Left ventricle myocardium inferior (tissue), 1 donor: ENCODE measurements around the gene BRIP1. TPM values are rescaled to one million over a fixed set of nuclear protein-coding genes. Genes with fewer than 3 reads are reported as not detected.

Source experiments
- DNase-seq: peaks from one replicate; pipeline ENCODE4 v3.0.0-alpha.2; 2020
- H3K27ac ChIP-seq: fragments of 200-600 bp; replicated peaks from 2 replicates; pipeline ENCODE4 v1.8.0; 2021
- H3K27me3 ChIP-seq: fragments of 200-600 bp; 2 replicates; pipeline ENCODE4 v1.8.0; 2021; ENCODE audit warnings: low read depth
- H3K36me3 ChIP-seq: fragments of 200-600 bp; 2 replicates; pipeline ENCODE4 v1.8.0; 2021
- H3K4me1 ChIP-seq: fragments of 200-600 bp; 2 replicates; pipeline ENCODE4 v1.8.0; 2021
- H3K4me3 ChIP-seq: fragments of 200-600 bp; 2 replicates; pipeline ENCODE4 v1.8.0; 2021; ENCODE audit warnings: mild to moderate bottlenecking, moderate library complexity
- H3K9me3 ChIP-seq: fragments of 200-600 bp; replicated peaks from 2 replicates; pipeline ENCODE4 v1.8.0; 2021
- CTCF ChIP-seq: fragments of 200-600 bp; IDR thresholded peaks from 2 replicates; pipeline ENCODE4 v1.8.0; 2021; ENCODE audit warnings: antibody characterized with exemption, mild to moderate bottlenecking, borderline replicate concordance
- intact Hi-C: fragments of 100-400 bp; cut with micrococcal nuclease; formaldehyde crosslinking; loops from one replicate; pipeline ENCODE4 v1.11.0; 2022
- total RNA-seq: library from RNA; stranded (reverse); fragmentation: NEBNext Ultra II Directional; extraction: Animal tissue kit (Norgen Biotek cat#: 25700); gene quantifications from one replicate; pipeline ENCODE4 v1.2.1, GENCODE V29; 2021
- donor health status: DM: no; HTN: yes; CAD: no; lungs with severe emphysema.

The BRIP1 gene
- total RNA-seq, 1 donor from 2014 or later: 0.22 TPM

GRCh38 chr17:61698244-61698643, 165.1 kb downstream of the BRIP1 start:
- no peak for DNase-seq
- Histone ChIP-seq H3K9me3 (peaks cover 71% of the 10 kb centered on the region), H3K27me3 (no peaks in the 10 kb centered on the region), H3K36me3 (no peaks in the 10 kb centered on the region), H3K4me3 (no peak overlapping the region), H3K27ac (no peak overlapping the region), H3K4me1 (no peaks in the 10 kb centered on the region)
- TF ChIP-seq CTCF: no peak
- intact Hi-C loops: no loop called here

- Histone ChIP-seq H3K27ac (no peak overlapping the region), H3K27me3 (no peaks in the 10 kb centered on the region), H3K9me3 (peaks cover 47% of the 10 kb centered on the region), H3K4me1 (no peaks in the 10 kb centered on the region), H3K4me3 (no peak overlapping the region), H3K36me3 (no peaks in the 10 kb centered on the region)
- DNase-seq: no peak
- TF ChIP-seq CTCF: no peak
- intact Hi-C loops: no loop called here
Measured at GRCh38 chr17:61695779-61696337, 167.5 kb downstream of the BRIP1 start.

- Histone ChIP-seq H3K27me3 (no peaks in the 10 kb centered on the region), H3K27ac (no peak overlapping the region)
Measured at GRCh38 chr17:61694095-61694494, 169.2 kb downstream of the BRIP1 start.

GRCh38 chr17:61689610-61690180, 173.6 kb downstream of the BRIP1 start:
- Histone ChIP-seq H3K36me3 (no peaks in the 10 kb centered on the region), H3K9me3 (peaks cover 3% of the 10 kb centered on the region), H3K27ac (no peak overlapping the region), H3K27me3 (no peaks in the 10 kb centered on the region), H3K4me3 (no peak overlapping the region), H3K4me1 (no peaks in the 10 kb centered on the region)
- no peak for TF ChIP-seq CTCF
- no peak for DNase-seq
- intact Hi-C loops: no loop called here

More at GRCh38 chr17:61694095-61694494, 169.2 kb downstream of the BRIP1 start:
- Histone ChIP-seq H3K36me3 (no peaks in the 10 kb centered on the region), H3K4me3 (no peak overlapping the region), H3K4me1 (no peaks in the 10 kb centered on the region), H3K9me3 (peaks cover 29% of the 10 kb centered on the region)
- no peak for TF ChIP-seq CTCF
- intact Hi-C loops: no loop called here
- no peak for DNase-seq

GRCh38 chr17:61687769-61688168, 175.6 kb downstream of the BRIP1 start:
- no peaks in the 10 kb centered on the region for H3K27me3 ChIP-seq
- no peaks in the 10 kb centered on the region for H3K36me3 ChIP-seq
- H3K27ac ChIP-seq: no peak overlapping the region
- DNase-seq: no peak
- H3K4me1 ChIP-seq: no peaks in the 10 kb centered on the region
- intact Hi-C loops: no loop called here
- no peak overlapping the region for H3K4me3 ChIP-seq
- no peaks in the 10 kb centered on the region for H3K9me3 ChIP-seq
- TF ChIP-seq CTCF: no peak
